Activated CD8-positive, alpha-beta memory T cell treated with anti-CD3 and anti-CD28 coated beads, Interleukin-2, amount 50 U/mL, for 24 hours (primary cell): ENCODE measurements around the gene COL9A3.

Source experiments
- DNase-seq: peaks from one replicate; pipeline ENCODE4 v3.0.0-alpha.2; 2020; ENCODE audit errors: extremely low read depth

Gene COL9A3

GRCh38 chr20:62816884-62817873 lies at the start of gene COL9A3:
COL9A3 (plus strand) TSS chr20:62817050; CDS start chr20:62817065, 15 bp downstream.
- no peak for DNase-seq

DNA sequence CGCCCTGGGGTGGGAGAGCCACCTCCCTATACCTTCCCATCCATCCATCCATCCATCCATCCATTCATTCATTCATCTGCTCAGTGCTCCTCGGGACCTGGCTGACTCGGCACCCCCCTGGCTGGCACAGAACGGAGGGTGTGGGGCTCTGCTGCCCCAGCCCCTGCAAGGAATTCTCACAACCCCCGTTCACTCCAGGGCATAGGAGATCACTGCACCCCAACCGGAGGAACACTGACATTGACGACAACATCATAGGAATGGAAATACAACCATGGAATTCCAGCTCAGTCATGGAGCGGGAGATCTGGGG lies 48.7 kb upstream of the COL9A3 start:
- no peak for DNase-seq

DNA sequence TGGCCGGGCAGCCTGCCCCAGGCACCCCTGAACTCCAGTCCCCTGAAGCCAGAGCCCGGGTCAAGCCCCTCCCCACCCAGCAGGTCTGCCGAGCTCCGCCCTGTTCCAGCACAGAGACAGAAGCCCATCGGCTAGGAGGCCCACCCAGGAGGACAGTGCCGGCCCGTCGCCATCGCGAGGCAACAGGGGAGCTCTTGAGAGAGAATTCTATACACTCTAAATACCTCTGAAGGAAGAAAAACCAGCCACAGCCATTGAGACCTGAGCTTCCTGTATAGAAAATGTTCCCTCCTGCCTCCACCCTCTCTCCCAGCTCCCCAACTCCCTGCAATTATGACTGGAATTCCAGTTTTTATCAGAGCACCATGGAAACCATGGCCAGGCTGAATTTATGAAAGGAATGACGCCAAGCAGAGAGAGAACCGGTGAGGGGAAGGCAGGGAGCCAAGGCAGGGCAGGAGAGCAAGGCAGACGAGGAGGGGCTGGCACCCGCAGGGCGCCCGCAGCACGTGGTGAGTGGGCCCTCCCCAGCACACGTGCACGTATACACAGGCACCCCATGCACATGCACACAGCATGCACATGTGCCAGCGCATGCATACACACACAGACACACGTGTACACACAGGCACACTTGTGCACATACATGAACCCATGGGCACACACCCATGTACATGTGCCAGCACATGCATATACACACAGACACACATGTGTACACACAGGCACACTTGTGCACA lies 48.1 kb upstream of the COL9A3 start:
- DNase-seq, result no peak

- DNase-seq, result no peak
These were observed 47.3 kb upstream of the COL9A3 start for GRCh38 chr20:62769346-62770071.

DNA sequence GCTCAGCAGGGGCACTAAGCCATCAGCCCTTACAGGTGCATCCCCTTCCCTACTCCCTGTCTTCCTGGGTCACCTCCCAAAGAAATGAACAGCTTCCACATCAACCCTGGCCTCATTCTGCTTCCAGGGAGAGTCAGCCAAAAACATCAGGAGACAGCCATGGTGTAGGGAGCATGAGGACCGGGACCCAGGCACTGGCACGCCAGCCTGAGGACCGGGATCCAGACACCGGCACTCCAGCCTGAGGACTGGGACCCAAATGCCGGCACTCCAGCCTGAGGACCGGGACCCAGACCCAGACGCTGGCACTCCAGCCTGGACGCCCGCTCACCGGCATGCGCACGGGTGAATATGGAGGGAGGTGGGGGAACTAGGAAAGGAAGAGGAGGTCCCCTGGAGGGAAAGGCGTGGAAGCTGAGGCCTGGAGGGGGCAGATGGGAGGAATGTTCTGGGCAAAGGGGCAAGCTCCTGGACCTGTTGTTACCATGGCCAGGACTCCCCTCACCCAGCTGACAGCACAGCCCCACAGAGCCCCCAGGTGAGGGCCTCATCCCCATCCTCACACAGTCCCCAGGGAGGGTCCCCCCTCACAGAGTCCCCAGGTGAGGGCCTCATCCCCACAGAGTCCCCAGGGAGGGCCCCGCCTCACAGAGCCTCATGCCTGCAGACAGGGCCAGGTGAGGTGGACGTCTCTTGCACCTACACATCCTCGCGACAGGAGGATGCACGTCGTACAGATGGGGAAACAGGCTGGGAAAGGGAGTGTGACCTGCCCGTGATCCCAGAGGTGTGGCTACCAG lies 46.5 kb upstream of the COL9A3 start:
- no peak for DNase-seq

- no peak for DNase-seq
These were observed 45.9 kb upstream of the COL9A3 start for GRCh38 chr20:62770916-62771315.

DNA sequence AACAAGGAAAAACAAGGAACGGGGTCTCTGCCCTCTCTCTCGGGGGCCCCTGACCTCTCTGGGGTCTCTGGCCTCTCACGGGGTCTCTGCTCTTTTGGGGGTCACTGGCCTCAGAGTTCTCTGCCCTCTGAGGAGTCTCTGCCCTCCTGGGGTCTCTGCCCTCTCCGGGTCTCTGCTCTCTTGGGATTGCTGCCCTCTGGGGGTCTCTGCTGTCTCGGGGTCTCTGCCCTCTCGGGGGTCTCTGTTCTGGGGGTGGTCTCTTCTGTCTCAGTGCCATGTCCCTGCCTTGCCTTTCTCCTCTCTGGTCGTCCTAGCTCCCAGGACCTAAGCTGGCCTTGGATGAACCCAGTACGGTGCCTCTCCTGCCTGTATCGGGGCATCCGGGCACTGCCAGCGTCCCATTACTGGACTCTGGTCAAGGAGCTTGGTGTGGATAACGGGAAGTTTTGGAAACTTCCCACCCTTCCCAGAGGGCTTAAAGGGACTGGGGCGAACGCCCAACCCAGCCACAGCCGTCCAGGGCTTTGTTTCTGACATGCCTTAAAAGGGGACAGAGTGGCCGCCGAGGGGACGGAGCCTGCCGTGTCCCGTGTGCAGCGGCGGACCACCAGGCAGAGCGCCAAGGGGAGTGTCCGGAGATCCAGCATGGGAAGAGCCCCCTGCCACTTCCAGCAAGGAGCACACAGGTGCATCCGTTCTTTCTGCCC lies 45.3 kb upstream of the COL9A3 start:
- no peak for DNase-seq

DNA sequence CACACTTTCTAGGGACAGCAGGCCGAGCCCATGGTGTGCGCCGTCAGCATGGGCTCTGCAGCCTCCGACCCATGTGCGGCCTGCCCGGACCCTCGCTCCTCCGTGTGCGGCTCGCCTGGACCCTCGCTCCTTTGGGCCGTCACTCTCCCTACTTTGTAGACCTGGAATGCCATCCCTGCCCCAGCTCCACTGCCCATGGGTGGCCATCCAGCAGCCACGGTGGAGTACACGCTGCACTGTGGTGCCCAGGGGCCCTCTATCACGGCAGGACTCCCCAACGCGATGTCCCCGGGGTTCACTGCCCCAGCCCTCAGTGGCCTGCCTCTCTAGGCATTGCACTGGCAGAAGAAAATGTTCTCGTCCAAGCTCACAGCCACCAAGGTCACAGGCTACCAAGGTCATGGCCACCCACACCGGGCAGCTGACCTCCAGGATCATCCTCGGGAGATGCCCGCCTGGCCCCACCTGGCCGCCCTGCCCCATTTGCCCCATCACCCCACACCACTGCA lies 44.7 kb upstream of the COL9A3 start:
- no peak for DNase-seq

GRCh38 chr20:62772619-62772989 lies 44.2 kb upstream of the COL9A3 start:
- DNase-seq, result no peak

- DNase-seq, result no peak
These were observed 43.6 kb upstream of the COL9A3 start for GRCh38 chr20:62772990-62773844.

- DNase-seq, result no peak
These were observed 42.8 kb upstream of the COL9A3 start for GRCh38 chr20:62773845-62774714.

GRCh38 chr20:62774762-62775161 lies 42.1 kb upstream of the COL9A3 start:
- DNase-seq, result no peak

DNA sequence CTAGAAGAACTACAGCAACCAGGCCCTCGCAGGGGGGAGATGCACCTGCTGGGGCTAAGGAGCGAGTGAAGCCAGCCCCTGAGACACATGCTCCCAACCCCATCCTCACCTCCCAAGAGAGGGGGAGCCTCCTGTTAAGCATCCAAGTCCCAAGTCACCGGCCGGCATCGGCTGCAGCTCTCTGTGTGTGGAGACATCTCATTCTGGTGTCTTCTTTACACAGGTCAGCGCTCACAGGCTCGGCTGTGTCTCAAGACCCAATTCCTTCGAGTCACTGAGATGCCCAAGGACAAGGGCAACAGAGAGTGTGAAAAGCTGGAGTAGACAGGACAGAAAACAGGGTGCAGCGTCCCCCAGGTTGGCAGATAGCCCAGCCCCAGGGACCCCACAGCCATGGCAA lies 41.6 kb upstream of the COL9A3 start:
- DNase-seq, result no peak

GRCh38 chr20:62776035-62776691 lies 40.7 kb upstream of the COL9A3 start:
- DNase-seq, result no peak

GRCh38 chr20:62776692-62777527 lies 39.9 kb upstream of the COL9A3 start:
- DNase-seq, result peak; percentile 32

- DNase-seq, result no peak
These were observed 39.4 kb upstream of the COL9A3 start for GRCh38 chr20:62777528-62777830.

- no peak for DNase-seq
These were observed 38.8 kb upstream of the COL9A3 start for GRCh38 chr20:62778058-62778457.
